GM18507 (cell line): Measurements from ENCODE around the gene TGFB2.

Experiments used
- DNase-seq: peaks from one replicate; pipeline ENCODE4 v3.0.0; 2011; ENCODE audit warnings: low read depth; ENCODE audit not compliant: insufficient read length; ENCODE audit errors: extremely low spot score
- FAIRE-seq: peaks from 2 replicates; lab custom pipeline; 2011; peaks lifted over from hg19 to GRCh38; lab: Jason Lieb, UNC

Gene TGFB2

GRCh38 chr1:218475275-218475674 lies 130.1 kb downstream of the TGFB2 start:
- no peak for DNase-seq
- no peak for FAIRE-seq

GRCh38 chr1:218475699-218476098 lies 130.6 kb downstream of the TGFB2 start:
- DNase-seq (no peak), FAIRE-seq (no peak)

- no peak for DNase-seq
- FAIRE-seq = no peak
Measured at GRCh38 chr1:218476385-218476784, 131.2 kb downstream of the TGFB2 start.

- DNase-seq = no peak
- FAIRE-seq = no peak
Measured at GRCh38 chr1:218478336-218478735, 133.2 kb downstream of the TGFB2 start.

- DNase-seq (no peak), FAIRE-seq (no peak)
Measured at GRCh38 chr1:218479436-218480115, 134.4 kb downstream of the TGFB2 start.

- DNase-seq = no peak
- no peak for FAIRE-seq
Measured at GRCh38 chr1:218480137-218480536, 135.0 kb downstream of the TGFB2 start.

GRCh38 chr1:218480588-218481099 lies 135.5 kb downstream of the TGFB2 start:
- no peak for FAIRE-seq
- no peak for DNase-seq

- no peak for FAIRE-seq
- no peak for DNase-seq
Measured at GRCh38 chr1:218481116-218481775, 136.1 kb downstream of the TGFB2 start.

GRCh38 chr1:218482683-218483082 lies 137.5 kb downstream of the TGFB2 start:
- DNase-seq (no peak), FAIRE-seq (no peak)

- DNase-seq (no peak), FAIRE-seq (no peak)
Measured at GRCh38 chr1:218485241-218485928, 140.2 kb downstream of the TGFB2 start.

GRCh38 chr1:218488531-218488930 lies 143.4 kb downstream of the TGFB2 start:
- FAIRE-seq (no peak), DNase-seq (no peak)

GRCh38 chr1:218488986-218489385 lies 143.8 kb downstream of the TGFB2 start:
- FAIRE-seq = no peak
- DNase-seq = no peak

GRCh38 chr1:218490406-218490922 lies 145.3 kb downstream of the TGFB2 start:
- FAIRE-seq = no peak
- no peak for DNase-seq

GRCh38 chr1:218492874-218493273 lies 147.7 kb downstream of the TGFB2 start:
- DNase-seq = no peak
- no peak for FAIRE-seq

GRCh38 chr1:218493986-218494385 lies 148.8 kb downstream of the TGFB2 start:
- DNase-seq = no peak
- no peak for FAIRE-seq
